Trophoblast cell (in vitro differentiated cells and primary cell): ENCODE data around the gene GPN1.

Experiments used
- DNase-seq, 2 donors: peaks; one replicate each; pipeline ENCODE4 v3.0.0-alpha.2; 2016
- H2AFZ ChIP-seq: 2 replicates; pipeline ENCODE4 v1.6.1; 2013; ENCODE audit warnings: low read length, moderate library complexity, mild to moderate bottlenecking; ENCODE audit not compliant: insufficient read depth, poor library complexity
- H2AK5ac ChIP-seq: 2 replicates; pipeline ENCODE4 v1.6.1; 2013; ENCODE audit warnings: mild to moderate bottlenecking, low read length
- H2BK120ac ChIP-seq: 2 replicates; pipeline ENCODE4 v1.6.1; 2013; ENCODE audit warnings: low read length, mild to moderate bottlenecking, moderate library complexity; ENCODE audit not compliant: insufficient read depth, poor library complexity
- H2BK12ac ChIP-seq: 2 replicates; pipeline ENCODE4 v1.6.1; 2013; ENCODE audit warnings: mild to moderate bottlenecking, low read length, moderate library complexity
- H2BK5ac ChIP-seq: 2 replicates; pipeline ENCODE4 v1.6.1; 2013; ENCODE audit warnings: low read length, low read depth, moderate library complexity, mild to moderate bottlenecking; ENCODE audit not compliant: poor library complexity
- H3K14ac ChIP-seq: 2 replicates; pipeline ENCODE4 v1.6.1; 2013; ENCODE audit warnings: mild to moderate bottlenecking, low read length
- H3K18ac ChIP-seq: 2 replicates; pipeline ENCODE4 v1.6.1; 2013; ENCODE audit warnings: mild to moderate bottlenecking, low read length
- H3K23ac ChIP-seq: 2 replicates; pipeline ENCODE4 v1.6.1; 2013; ENCODE audit warnings: low read length
- H3K27ac ChIP-seq: 2 replicates; pipeline ENCODE4 v1.5.1; 2013; ENCODE audit warnings: low read depth, mild to moderate bottlenecking, inconsistent platforms, low read length, moderate library complexity
- H3K27me3 ChIP-seq: 2 replicates; pipeline ENCODE4 v1.6.1; 2013; ENCODE audit warnings: inconsistent platforms, mild to moderate bottlenecking, low read length, moderate library complexity; ENCODE audit not compliant: insufficient read depth
- H3K36me3 ChIP-seq, 2 experiments: 1 replicate in 1 of 2; 2 replicates in 1 of 2; pipeline ENCODE4 v1.6.1; 2013; ENCODE audit warnings: low read length in 2 of 2, mild to moderate bottlenecking in 2 of 2, moderate library complexity in 1 of 2; ENCODE audit not compliant: insufficient read depth in 2 of 2, control insufficient read depth in 1 of 2
- H3K4ac ChIP-seq: 2 replicates; pipeline ENCODE4 v1.6.1; 2013; ENCODE audit warnings: low read depth, mild to moderate bottlenecking, low read length, moderate library complexity
- H3K4me1 ChIP-seq, 2 experiments: 1 replicate in 1 of 2; 2 replicates in 1 of 2; pipeline ENCODE4 v1.6.1; 2013; ENCODE audit warnings: low read length in 2 of 2, mild to moderate bottlenecking in 2 of 2, moderate library complexity in 1 of 2; ENCODE audit not compliant: insufficient read depth in 2 of 2, control insufficient read depth in 1 of 2
- H3K4me2 ChIP-seq: 2 replicates; pipeline ENCODE4 v1.6.1; 2013; ENCODE audit warnings: inconsistent platforms, mild to moderate bottlenecking, low read length, moderate library complexity
- H3K4me3 ChIP-seq: 2 replicates; pipeline ENCODE4 v1.5.1; 2013; ENCODE audit warnings: mild to moderate bottlenecking, low read depth, low read length, inconsistent platforms
- H3K79me1 ChIP-seq: one replicate; pipeline ENCODE4 v1.6.1; 2013; ENCODE audit warnings: low read length
- H3K79me2 ChIP-seq: 2 replicates; pipeline ENCODE4 v1.6.1; 2013; ENCODE audit warnings: low read length, mild to moderate bottlenecking; ENCODE audit not compliant: control insufficient read depth, insufficient read depth, poor library complexity
- H3K9ac ChIP-seq: 2 replicates; pipeline ENCODE4 v1.6.1; 2013; ENCODE audit warnings: mild to moderate bottlenecking, low read length
- H3K9me3 ChIP-seq: 2 replicates; pipeline ENCODE4 v1.6.1; 2013; ENCODE audit warnings: low read depth, mild to moderate bottlenecking, control low read depth, inconsistent platforms, low read length; ENCODE audit not compliant: insufficient read depth
- H4K12ac ChIP-seq: 2 replicates; pipeline ENCODE4 v1.6.1; 2013; ENCODE audit warnings: low read depth, mild to moderate bottlenecking, low read length, moderate library complexity
- H4K8ac ChIP-seq: 2 replicates; pipeline ENCODE4 v1.6.1; 2013; ENCODE audit warnings: low read depth, mild to moderate bottlenecking, low read length, moderate library complexity
- H4K91ac ChIP-seq: one replicate; pipeline ENCODE4 v1.6.1; 2013; ENCODE audit warnings: low read depth, mild to moderate bottlenecking, low read length, moderate library complexity
- WGBS: extraction: QIAGEN DNeasy Blood & Tissue Kit; methylation state at CpG from one replicate; pipeline ENCODE4 v1.1.7; 2013; ENCODE audit warnings: missing lambda C conversion rate; ENCODE audit not compliant: insufficient read length, insufficient coverage; ENCODE audit errors: extremely low coverage; 5-methylcytosine and 5-hydroxymethylcytosine counted together

GPN1 gene

GRCh38 chr2:27582695-27583389 lies 46.0 kb upstream of the GPN1 start, which contains the start of gene ZNF512:
TSS of gene ZNF512 (plus strand) at chr2:27583042. CDS start at chr2:27583113, 71 bp downstream.
- H3K4me2 ChIP-seq = peak within 1 kb of the TSS; percentile 72
- peak; percentile 66 to 80 for DNase-seq
- peak within 1 kb of the TSS; percentile 98 for H4K12ac ChIP-seq
- peak within 1 kb of the TSS; percentile 80 for H3K4me3 ChIP-seq
- H3K79me2 ChIP-seq = no peaks in the 10 kb centered on the region
- H2AK5ac ChIP-seq = no peak within 1 kb of the TSS
- no peak within 1 kb of the TSS for H2BK12ac ChIP-seq
- H3K36me3 ChIP-seq = no peaks in the 10 kb centered on the region
- H3K4ac ChIP-seq = peak within 1 kb of the TSS; percentile 6
- H3K18ac ChIP-seq = peak within 1 kb of the TSS; percentile 65
- H3K23ac ChIP-seq = no peak within 1 kb of the TSS
- H3K14ac ChIP-seq = peak within 1 kb of the TSS; percentile 39
- H4K91ac ChIP-seq = peak within 1 kb of the TSS; percentile 84
- peak within 1 kb of the TSS; percentile 30 for H2BK120ac ChIP-seq
- peak within 1 kb of the TSS; percentile 41 for H2AFZ ChIP-seq
- no peaks in the 10 kb centered on the region for H3K27me3 ChIP-seq
- peaks cover 3 to 8% of the 10 kb centered on the region in 2 experiments for H3K4me1 ChIP-seq
- no peak within 1 kb of the TSS for H3K27ac ChIP-seq
- H4K8ac ChIP-seq = peak within 1 kb of the TSS; percentile 80
- peak within 1 kb of the TSS; percentile 57 for H3K9ac ChIP-seq
- H3K79me1 ChIP-seq = peaks cover 4% of the 10 kb centered on the region
- WGBS = no CpG with 5 or more reads among the region's 38 CpGs
- H2BK5ac ChIP-seq = no peak within 1 kb of the TSS
- peaks cover 8% of the 10 kb centered on the region for H3K9me3 ChIP-seq

- Histone ChIP-seq H3K9me3 (peaks cover 8% of the 10 kb centered on the region), H3K4ac (peak overlapping the region; percentile 2), H2AFZ (no peak overlapping the region), H3K4me3 (peak overlapping the region; percentile 80), H3K79me1 (peaks cover 4% of the 10 kb centered on the region), H3K79me2 (no peaks in the 10 kb centered on the region), H2BK12ac (no peak overlapping the region), H4K12ac (no peak overlapping the region), H3K27ac (no peak overlapping the region), H3K4me2 (peak overlapping the region; percentile 72), H3K23ac (no peak overlapping the region), H3K4me1 (peaks cover 3 to 8% of the 10 kb centered on the region in 2 experiments), H3K36me3 (no peaks in the 10 kb centered on the region), H3K27me3 (no peaks in the 10 kb centered on the region), H2AK5ac (no peak overlapping the region), H3K9ac (peak overlapping the region; percentile 57), H2BK120ac (peak overlapping the region; percentile 1), H3K14ac (peak overlapping the region; percentile 7), H4K91ac (peak overlapping the region; percentile 12), H3K18ac (no peak overlapping the region), H4K8ac (peak overlapping the region; percentile 80), H2BK5ac (no peak overlapping the region)
- no CpG with 5 or more reads among the region's 12 CpGs for WGBS
- DNase-seq = peak in 1 of 2 donors; percentile 20
These were observed 45.4 kb upstream of the GPN1 start for GRCh38 chr2:27583390-27583915.

- peaks cover 4% of the 10 kb centered on the region for H3K79me1 ChIP-seq
- no peak overlapping the region for H3K9ac ChIP-seq
- no peak overlapping the region for H4K8ac ChIP-seq
- H4K91ac ChIP-seq = no peak overlapping the region
- no peak overlapping the region for H3K23ac ChIP-seq
- H4K12ac ChIP-seq = no peak overlapping the region
- H3K9me3 ChIP-seq = peaks cover 8% of the 10 kb centered on the region
- H2AK5ac ChIP-seq = no peak overlapping the region
- peak overlapping the region; percentile 67 for H3K4ac ChIP-seq
- no peak overlapping the region for H3K14ac ChIP-seq
- DNase-seq = no peak
- no peak overlapping the region for H2BK5ac ChIP-seq
- H3K18ac ChIP-seq = no peak overlapping the region
- 100% methylated on average over 1 of the region's 3 CpGs for WGBS
- H2BK120ac ChIP-seq = no peak overlapping the region
- no peak overlapping the region for H2AFZ ChIP-seq
- H2BK12ac ChIP-seq = no peak overlapping the region
- no peak overlapping the region for H3K4me3 ChIP-seq
- H3K27me3 ChIP-seq = no peaks in the 10 kb centered on the region
- no peaks in the 10 kb centered on the region for H3K79me2 ChIP-seq
- H3K4me1 ChIP-seq = peaks cover 3 to 8% of the 10 kb centered on the region in 2 experiments
- no peaks in the 10 kb centered on the region for H3K36me3 ChIP-seq
- H3K27ac ChIP-seq = no peak overlapping the region
- no peak overlapping the region for H3K4me2 ChIP-seq
These were observed 44.3 kb upstream of the GPN1 start for GRCh38 chr2:27584597-27584996.

- Histone ChIP-seq H3K14ac (no peak overlapping the region), H3K27me3 (no peaks in the 10 kb centered on the region), H3K79me1 (peaks cover 4% of the 10 kb centered on the region), H2BK5ac (no peak overlapping the region), H3K9me3 (peaks cover 4% of the 10 kb centered on the region), H3K36me3 (no peaks in the 10 kb centered on the region), H3K9ac (no peak overlapping the region), H3K4me3 (no peak overlapping the region), H3K79me2 (no peaks in the 10 kb centered on the region), H3K27ac (no peak overlapping the region), H3K4me2 (no peak overlapping the region), H2AK5ac (no peak overlapping the region), H3K18ac (no peak overlapping the region), H3K23ac (no peak overlapping the region), H2BK120ac (no peak overlapping the region), H4K91ac (no peak overlapping the region), H3K4ac (peak overlapping the region; percentile 46), H2BK12ac (no peak overlapping the region), H2AFZ (no peak overlapping the region), H3K4me1 (peaks cover 3 to 8% of the 10 kb centered on the region in 2 experiments), H4K8ac (no peak overlapping the region), H4K12ac (no peak overlapping the region)
- no peak for DNase-seq
- WGBS = no CpG with 5 or more reads among the region's 2 CpGs
These were observed 41.8 kb upstream of the GPN1 start for GRCh38 chr2:27587025-27587424.
